Heart left ventricle (tissue), 13 donors: ENCODE data around the gene ASL.

Source experiments
- POLR2A ChIP-seq, 2 donors: fragments of 450-650 bp; IDR thresholded peaks; one replicate each; pipeline ENCODE4 v1.6.1; 2017; ENCODE audit warnings: antibody characterized with exemption in 2 of 2, mild to moderate bottlenecking in 2 of 2, moderate library complexity in 2 of 2
- TF ChIP-seq, protein P1 (sequence below), 12 donors: fragments of 200-600 bp; sonication (generic) in 4 of 12; IDR thresholded peaks; one replicate each; pipeline versions ENCODE4 v1.5.0 to v1.8.0; 2018 to 2022; ENCODE audit warnings: antibody characterized with exemption in 12 of 12, mild to moderate bottlenecking in 5 of 12
- donor health status: ischemic (EF 13 %, LVEDD 7.1; RV severe dilation, severe dysfunction).
- donor health status: DM: no; HTN: yes; CAD: no.
- donor health status: DM: no; HTN: no; CAD: no.
- donor health status: ischemic (EF 25% LVEDD 6.9; RV normal size, moderate dysfunction).
- donor health status: ischemic (EF 25% LVEDD 5.7; RV mildly dilated, moderate dysfunction).
- donor health status: ischemic (EF 35%, LVEDD 5.7; RV mildly dilated, moderate dysfunction).
- donor health status: nonischemic (EF 11% LVEDD 7.7; RV severe dilation, severe dysfunction).
- donor health status: DM: yes; HTN: yes; CAD: no.
- donor health status: PGD.
- donor health status: ischemic (EF 29% LVEDD 5.4; RV normal size, mild dysfunction).
- donor health status: nonischemic (EF 23%, LVEDD 6.1; RV moderate dilation, normal function).

DNA sequence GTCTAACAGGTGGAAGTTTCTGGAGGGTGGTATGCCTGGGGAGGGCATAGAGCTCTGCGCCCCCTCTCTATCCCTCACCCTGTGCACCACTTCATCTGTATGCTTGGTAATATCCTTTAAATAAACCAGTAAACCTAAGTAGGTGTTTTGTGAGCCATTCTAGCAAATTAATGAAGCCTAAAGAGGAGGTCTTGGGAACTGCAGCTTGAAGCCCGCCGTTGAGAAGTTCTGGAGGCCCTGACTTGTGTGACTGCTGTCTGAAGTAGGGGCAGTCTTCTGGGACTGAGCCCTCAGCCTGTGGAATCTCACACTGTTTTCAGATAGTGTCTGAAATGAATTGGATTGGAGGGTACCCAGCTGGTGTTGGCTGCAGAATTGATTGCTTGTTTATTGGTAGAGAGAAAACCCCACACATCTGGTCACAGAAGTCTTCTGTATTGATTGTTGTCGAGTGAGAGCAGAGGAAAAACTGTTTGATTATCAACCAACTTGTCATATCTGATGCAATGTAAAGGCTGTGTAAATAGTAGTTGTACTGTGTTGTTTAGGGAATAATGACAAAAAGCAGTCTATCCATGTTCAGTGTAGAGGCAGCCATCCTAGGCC is 43.7 kb downstream of the ASL start:
- no peak for TF ChIP-seq POLR2A (IDR thresholded peaks at IDR 0.05)
- TF ChIP-seq, protein P1, sequence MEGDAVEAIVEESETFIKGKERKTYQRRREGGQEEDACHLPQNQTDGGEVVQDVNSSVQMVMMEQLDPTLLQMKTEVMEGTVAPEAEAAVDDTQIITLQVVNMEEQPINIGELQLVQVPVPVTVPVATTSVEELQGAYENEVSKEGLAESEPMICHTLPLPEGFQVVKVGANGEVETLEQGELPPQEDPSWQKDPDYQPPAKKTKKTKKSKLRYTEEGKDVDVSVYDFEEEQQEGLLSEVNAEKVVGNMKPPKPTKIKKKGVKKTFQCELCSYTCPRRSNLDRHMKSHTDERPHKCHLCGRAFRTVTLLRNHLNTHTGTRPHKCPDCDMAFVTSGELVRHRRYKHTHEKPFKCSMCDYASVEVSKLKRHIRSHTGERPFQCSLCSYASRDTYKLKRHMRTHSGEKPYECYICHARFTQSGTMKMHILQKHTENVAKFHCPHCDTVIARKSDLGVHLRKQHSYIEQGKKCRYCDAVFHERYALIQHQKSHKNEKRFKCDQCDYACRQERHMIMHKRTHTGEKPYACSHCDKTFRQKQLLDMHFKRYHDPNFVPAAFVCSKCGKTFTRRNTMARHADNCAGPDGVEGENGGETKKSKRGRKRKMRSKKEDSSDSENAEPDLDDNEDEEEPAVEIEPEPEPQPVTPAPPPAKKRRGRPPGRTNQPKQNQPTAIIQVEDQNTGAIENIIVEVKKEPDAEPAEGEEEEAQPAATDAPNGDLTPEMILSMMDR (IDR thresholded peaks at IDR 0.05) = no peak
